ENCODE measurements around the gene LHX6. TPM values are rescaled to one million over a fixed set of nuclear protein-coding genes. Genes with fewer than 3 reads are reported as not detected.

The LHX6 gene
- polyA plus RNA-seq, 1 donor from 2014 or later: 0.14 TPM

GRCh38 chr9:122206118-122207046 is 22.4 kb downstream of the LHX6 start:
- H3K9me3 ChIP-seq (ENCODE audit: low read length): no peaks in the 10 kb centered on the region
- H3K79me2 ChIP-seq (replicated peaks; ENCODE audit: insufficient read depth, low read length): no peaks in the 10 kb centered on the region
- H3K4me3 ChIP-seq (ENCODE audit: low read length): no peak overlapping the region
- TF ChIP-seq MXI1 (conservative IDR thresholded peaks at IDR 0.05; ENCODE audit: poor library complexity, severe bottlenecking) (no peak), SMC3 (conservative IDR thresholded peaks at IDR 0.05; ENCODE audit: poor library complexity) (no peak), EZH2 (IDR thresholded peaks at IDR 0.05; ENCODE audit: borderline replicate concordance, insufficient read depth, low read length, poor library complexity, severe bottlenecking) (no peak), POLR2AphosphoS5 (IDR thresholded peaks at IDR 0.05) (no peak)
- no peaks in the 10 kb centered on the region for H4K20me1 ChIP-seq (ENCODE audit: insufficient read depth)
- H3F3A ChIP-seq (ENCODE audit: insufficient read depth, low read length, poor library complexity, severe bottlenecking): no peaks in the 10 kb centered on the region
- H3K4me2 ChIP-seq (ENCODE audit: low read length): no peak overlapping the region
- no peaks in the 10 kb centered on the region for H3K9me2 ChIP-seq (ENCODE audit: insufficient read depth, low read length)
- peaks cover 19% of the 10 kb centered on the region for H3K27me3 ChIP-seq (ENCODE audit: insufficient read depth, low read depth, low read length)
- no peaks in the 10 kb centered on the region for H3K36me3 ChIP-seq (ENCODE audit: insufficient read depth, low read length)
- H3K9ac ChIP-seq (ENCODE audit: low read length): no peak overlapping the region
- H3K27ac ChIP-seq (ENCODE audit: low read length): no peak overlapping the region
- H2AFZ ChIP-seq (ENCODE audit: low read depth, low read length): no peak overlapping the region

GRCh38 chr9:122205176-122205575 is 23.6 kb downstream of the LHX6 start:
- Histone ChIP-seq H3K27me3 (ENCODE audit: insufficient read depth, low read depth, low read length) (peaks cover 8% of the 10 kb centered on the region), H3K4me3 (ENCODE audit: low read length) (no peak overlapping the region), H3K79me2 (replicated peaks; ENCODE audit: insufficient read depth, low read length) (no peaks in the 10 kb centered on the region), H3K36me3 (ENCODE audit: insufficient read depth, low read length) (no peaks in the 10 kb centered on the region), H3K9me3 (ENCODE audit: low read length) (no peaks in the 10 kb centered on the region), H2AFZ (ENCODE audit: low read depth, low read length) (no peak overlapping the region), H4K20me1 (ENCODE audit: insufficient read depth) (no peaks in the 10 kb centered on the region), H3K4me2 (ENCODE audit: low read length) (no peak overlapping the region), H3K27ac (ENCODE audit: low read length) (no peak overlapping the region), H3K9me2 (ENCODE audit: insufficient read depth, low read length) (no peaks in the 10 kb centered on the region), H3F3A (ENCODE audit: insufficient read depth, low read length, poor library complexity, severe bottlenecking) (no peaks in the 10 kb centered on the region), H3K9ac (ENCODE audit: low read length) (no peak overlapping the region)
- TF ChIP-seq EZH2 (IDR thresholded peaks at IDR 0.05; ENCODE audit: borderline replicate concordance, insufficient read depth, low read length, poor library complexity, severe bottlenecking): no peak
- TF ChIP-seq MXI1 (conservative IDR thresholded peaks at IDR 0.05; ENCODE audit: poor library complexity, severe bottlenecking): no peak
- TF ChIP-seq CTCF (IDR thresholded peaks at IDR 0.05; ENCODE audit: poor library complexity, severe bottlenecking): no peak
- TF ChIP-seq POLR2AphosphoS5 (IDR thresholded peaks at IDR 0.05): no peak
- no peak for TF ChIP-seq TAF1 (IDR thresholded peaks at IDR 0.05; ENCODE audit: low read depth)
- no peak for TF ChIP-seq SMC3 (conservative IDR thresholded peaks at IDR 0.05; ENCODE audit: poor library complexity)
- no peak for TF ChIP-seq REST (IDR thresholded peaks at IDR 0.05; ENCODE audit: borderline replicate concordance)
- TF ChIP-seq EP300 (conservative IDR thresholded peaks at IDR 0.05; ENCODE audit: poor library complexity, severe bottlenecking): no peak
- TF ChIP-seq RAD21 (conservative IDR thresholded peaks at IDR 0.05): no peak
